Type B pancreatic cell (in vitro differentiated cells): ENCODE data around the gene ACTL7B. TPM values are rescaled to one million over a fixed set of nuclear protein-coding genes. Genes with fewer than 3 reads are reported as not detected.

Source experiments
- DNase-seq: peaks from one replicate; pipeline ENCODE4 v3.0.0; 2021; ENCODE audit warnings: mixed read lengths; ENCODE audit not compliant: unreplicated experiment; ENCODE audit errors: extremely low spot score
- H3K27ac Mint-ChIP-seq: 2 replicates; pipeline ENCODE4 v1.8.0; 2021; ENCODE audit warnings: mild to moderate bottlenecking, mixed read lengths
- H3K27me3 Mint-ChIP-seq: 2 replicates; pipeline ENCODE4 v1.8.0; 2021; ENCODE audit warnings: mixed read lengths
- H3K36me3 Mint-ChIP-seq: 2 replicates; pipeline ENCODE4 v1.8.0; 2021; ENCODE audit warnings: mixed read lengths
- H3K4me1 Mint-ChIP-seq: one replicate; pipeline ENCODE4 v1.8.0; 2021; ENCODE audit warnings: mixed read lengths; ENCODE audit not compliant: unreplicated experiment
- H3K4me3 Mint-ChIP-seq: 2 replicates; pipeline ENCODE4 v1.8.0; 2021; ENCODE audit warnings: mild to moderate bottlenecking, mixed read lengths
- H3K9me3 Mint-ChIP-seq: 2 replicates; pipeline ENCODE4 v1.8.0; 2021; ENCODE audit warnings: mixed read lengths
- total RNA-seq: library from RNA; stranded (reverse); gene quantifications from 2 replicates; pipeline ENCODE4 v1.2.1, GENCODE V29; 2021; ENCODE audit warnings: low replicate concordance
- TF ChIP-seq, protein P1 (sequence below): fragments of 200-600 bp; sonication (generic); conservative IDR thresholded peaks from 2 replicates; pipeline ENCODE4 v1.5.0; 2021; ENCODE audit warnings: antibody characterized with exemption, mild to moderate bottlenecking

Gene ACTL7B
- total RNA-seq, 1 donor from 2014 or later: not detected

DNA sequence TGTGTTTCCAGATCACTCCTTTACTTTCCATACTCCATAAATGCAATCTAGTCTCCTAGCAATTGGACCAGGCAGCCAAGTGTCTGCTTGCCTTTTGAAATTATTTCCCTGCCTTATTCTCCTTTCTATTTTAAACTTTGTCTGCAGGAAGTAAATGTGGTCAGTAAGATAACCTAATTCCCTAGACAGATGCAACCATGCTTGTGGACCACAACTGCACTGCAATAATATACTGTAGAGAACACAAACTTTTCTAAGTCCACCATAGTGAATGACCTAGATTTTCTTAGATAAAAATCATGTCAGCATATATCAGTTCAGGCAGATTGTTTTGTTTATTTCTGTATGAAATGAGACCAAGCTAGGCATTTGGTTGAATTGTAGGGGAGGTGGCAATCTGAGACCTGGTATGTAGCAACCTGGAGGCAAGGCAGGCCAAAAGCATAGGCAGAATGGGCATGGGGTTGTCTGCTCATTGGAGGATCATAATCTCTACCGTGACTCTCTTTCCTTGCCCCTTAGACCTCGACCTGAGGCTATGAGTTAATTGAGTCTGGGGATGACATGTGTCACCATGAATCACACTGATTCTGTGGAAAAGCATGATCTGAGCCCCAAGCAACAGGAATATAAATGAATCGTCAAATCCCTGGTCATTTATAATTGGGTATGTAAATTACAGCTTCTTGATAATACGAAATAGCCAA, 20.7 kb downstream of the ACTL7B start:
- Mint-ChIP-seq H3K36me3 (no peaks in the 10 kb centered on the region), H3K9me3 (no peaks in the 10 kb centered on the region)

DNA sequence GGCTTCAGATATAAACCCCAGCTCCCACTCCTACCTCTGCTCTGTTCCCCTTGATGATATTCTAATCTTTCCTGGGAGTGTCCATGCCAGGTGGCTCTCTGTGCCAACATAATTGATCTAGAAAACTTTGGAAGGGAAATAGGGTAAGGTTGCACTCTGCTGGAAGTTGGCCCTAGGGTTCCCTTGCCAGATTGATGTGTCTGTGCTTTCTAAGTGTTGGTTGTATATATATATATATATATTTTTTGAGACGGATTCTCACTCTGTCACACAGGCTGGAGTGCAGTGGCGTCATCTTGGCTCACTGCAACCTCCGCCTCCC, 23.6 kb downstream of the ACTL7B start:
- H3K9me3 Mint-ChIP-seq: no peaks in the 10 kb centered on the region
- no peaks in the 10 kb centered on the region for H3K4me1 Mint-ChIP-seq
- H3K4me3 Mint-ChIP-seq: no peak overlapping the region
- no peaks in the 10 kb centered on the region for H3K36me3 Mint-ChIP-seq
- H3K27me3 Mint-ChIP-seq: peaks cover 4% of the 10 kb centered on the region
- TF ChIP-seq, protein P1, sequence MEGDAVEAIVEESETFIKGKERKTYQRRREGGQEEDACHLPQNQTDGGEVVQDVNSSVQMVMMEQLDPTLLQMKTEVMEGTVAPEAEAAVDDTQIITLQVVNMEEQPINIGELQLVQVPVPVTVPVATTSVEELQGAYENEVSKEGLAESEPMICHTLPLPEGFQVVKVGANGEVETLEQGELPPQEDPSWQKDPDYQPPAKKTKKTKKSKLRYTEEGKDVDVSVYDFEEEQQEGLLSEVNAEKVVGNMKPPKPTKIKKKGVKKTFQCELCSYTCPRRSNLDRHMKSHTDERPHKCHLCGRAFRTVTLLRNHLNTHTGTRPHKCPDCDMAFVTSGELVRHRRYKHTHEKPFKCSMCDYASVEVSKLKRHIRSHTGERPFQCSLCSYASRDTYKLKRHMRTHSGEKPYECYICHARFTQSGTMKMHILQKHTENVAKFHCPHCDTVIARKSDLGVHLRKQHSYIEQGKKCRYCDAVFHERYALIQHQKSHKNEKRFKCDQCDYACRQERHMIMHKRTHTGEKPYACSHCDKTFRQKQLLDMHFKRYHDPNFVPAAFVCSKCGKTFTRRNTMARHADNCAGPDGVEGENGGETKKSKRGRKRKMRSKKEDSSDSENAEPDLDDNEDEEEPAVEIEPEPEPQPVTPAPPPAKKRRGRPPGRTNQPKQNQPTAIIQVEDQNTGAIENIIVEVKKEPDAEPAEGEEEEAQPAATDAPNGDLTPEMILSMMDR: no peak
- DNase-seq: no peak
- no peak overlapping the region for H3K27ac Mint-ChIP-seq

More for the DNA sequence above, 20.7 kb downstream of the ACTL7B start:
- Mint-ChIP-seq H3K27me3 (no peaks in the 10 kb centered on the region), H3K4me1 (no peaks in the 10 kb centered on the region), H3K4me3 (no peak overlapping the region), H3K27ac (peak overlapping the region; percentile 7)
- TF ChIP-seq, protein P1: no peak
- DNase-seq: no peak

DNA sequence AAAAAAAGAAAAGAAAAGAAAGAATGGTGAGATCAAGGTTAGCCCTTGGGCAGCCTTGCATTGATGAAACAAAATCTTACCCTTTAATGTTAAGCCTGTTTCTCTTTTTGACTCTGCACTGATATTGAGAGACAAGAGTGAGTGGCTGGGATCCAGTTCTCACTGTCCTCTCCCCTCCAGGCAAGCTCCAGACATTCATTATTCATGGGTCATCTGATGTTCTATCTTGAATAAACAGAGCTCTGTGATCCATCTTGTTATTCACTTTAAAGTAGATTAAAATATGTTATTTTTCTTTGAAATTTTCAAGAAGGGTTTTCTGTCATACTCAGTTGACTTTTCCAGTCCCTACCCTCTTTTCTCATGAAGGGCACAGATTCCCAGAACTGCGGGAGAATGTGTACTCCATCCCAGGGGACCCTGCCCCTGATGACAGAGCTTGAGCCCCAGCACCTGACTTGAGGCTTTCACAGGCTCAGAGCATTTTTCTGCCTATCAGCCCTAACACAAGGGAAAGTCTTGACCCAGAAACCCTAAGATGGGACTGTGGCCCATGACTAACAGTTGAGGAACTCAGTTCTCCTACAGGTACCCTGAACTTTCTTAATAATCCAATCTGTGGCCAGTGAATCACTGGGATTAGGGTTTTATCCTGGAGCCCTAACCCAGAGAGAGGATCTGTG, 24.1 kb downstream of the ACTL7B start:
- Mint-ChIP-seq H3K36me3 (no peaks in the 10 kb centered on the region), H3K27me3 (peaks cover 4% of the 10 kb centered on the region), H3K4me1 (no peaks in the 10 kb centered on the region), H3K4me3 (no peak overlapping the region), H3K9me3 (no peaks in the 10 kb centered on the region), H3K27ac (peak overlapping the region; percentile 38)
- no peak for DNase-seq
- TF ChIP-seq, protein P1: no peak

DNA sequence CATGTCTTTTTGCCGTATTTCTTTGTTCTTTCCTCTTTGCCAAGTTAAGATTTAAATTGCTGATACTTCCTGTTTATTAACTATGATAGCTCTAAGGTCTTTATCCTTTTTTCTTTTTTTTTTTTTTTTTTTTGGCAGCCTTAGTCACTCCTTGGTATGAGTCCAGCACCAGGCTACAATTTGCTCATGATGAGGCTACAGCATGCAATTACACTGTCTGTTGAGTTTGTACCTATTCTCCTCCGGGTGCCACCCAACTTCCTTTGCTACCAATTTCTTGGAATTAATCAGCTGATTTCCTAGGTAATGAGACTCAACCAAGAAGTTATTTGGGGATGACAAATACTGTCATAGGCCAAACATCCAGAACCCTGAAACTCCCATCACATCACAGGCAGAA, 25.5 kb downstream of the ACTL7B start:
- DNase-seq: no peak
- Mint-ChIP-seq H3K36me3 (no peaks in the 10 kb centered on the region), H3K9me3 (no peaks in the 10 kb centered on the region), H3K27ac (no peak overlapping the region), H3K4me3 (no peak overlapping the region), H3K27me3 (peaks cover 4% of the 10 kb centered on the region), H3K4me1 (no peaks in the 10 kb centered on the region)
- TF ChIP-seq, protein P1: no peak

DNA sequence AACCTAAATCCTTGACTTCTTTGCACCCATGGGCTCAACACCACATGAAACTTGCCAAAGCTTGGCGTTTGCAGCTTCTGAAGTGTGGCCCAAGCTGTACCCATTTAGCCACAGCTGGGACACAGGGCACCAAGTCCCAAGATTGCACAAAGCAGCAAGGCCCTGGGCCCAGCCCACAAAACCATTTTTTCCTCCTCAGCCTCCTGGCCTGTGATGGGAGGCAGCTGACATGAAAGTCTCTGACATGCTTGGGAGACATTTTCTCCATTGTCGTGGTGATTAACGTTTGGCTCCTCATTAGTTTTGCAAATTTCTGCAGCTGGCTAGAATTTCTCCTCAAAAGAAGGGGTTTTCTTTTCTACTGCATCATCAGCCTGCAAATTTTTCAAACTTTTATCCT, 32.0 kb downstream of the ACTL7B start:
- H3K36me3 Mint-ChIP-seq: no peaks in the 10 kb centered on the region
- H3K9me3 Mint-ChIP-seq: peaks cover 8% of the 10 kb centered on the region

More for the DNA sequence above, 32.0 kb downstream of the ACTL7B start:
- no peaks in the 10 kb centered on the region for H3K4me1 Mint-ChIP-seq
- TF ChIP-seq, protein P1: no peak
- H3K4me3 Mint-ChIP-seq: no peak overlapping the region
- no peak for DNase-seq
- H3K27ac Mint-ChIP-seq: no peak overlapping the region
- peaks cover 4% of the 10 kb centered on the region for H3K27me3 Mint-ChIP-seq
